HG02623 (cell line): Measurements from ENCODE around the gene MATN1.
"Not testable (repeated sequence)": the region's sequence is repeated elsewhere in the genome, so short reads cannot be mapped to it uniquely, and the experiment has no call there.

Experiments
- ATAC-seq: cut with Tn5 transposase; IDR thresholded peaks from one replicate; pipeline ENCODE4 v1.9.1; 2021; ENCODE audit warnings: moderate library complexity; ENCODE audit not compliant: unreplicated experiment

The MATN1 gene, protein sequence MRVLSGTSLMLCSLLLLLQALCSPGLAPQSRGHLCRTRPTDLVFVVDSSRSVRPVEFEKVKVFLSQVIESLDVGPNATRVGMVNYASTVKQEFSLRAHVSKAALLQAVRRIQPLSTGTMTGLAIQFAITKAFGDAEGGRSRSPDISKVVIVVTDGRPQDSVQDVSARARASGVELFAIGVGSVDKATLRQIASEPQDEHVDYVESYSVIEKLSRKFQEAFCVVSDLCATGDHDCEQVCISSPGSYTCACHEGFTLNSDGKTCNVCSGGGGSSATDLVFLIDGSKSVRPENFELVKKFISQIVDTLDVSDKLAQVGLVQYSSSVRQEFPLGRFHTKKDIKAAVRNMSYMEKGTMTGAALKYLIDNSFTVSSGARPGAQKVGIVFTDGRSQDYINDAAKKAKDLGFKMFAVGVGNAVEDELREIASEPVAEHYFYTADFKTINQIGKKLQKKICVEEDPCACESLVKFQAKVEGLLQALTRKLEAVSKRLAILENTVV

DNA sequence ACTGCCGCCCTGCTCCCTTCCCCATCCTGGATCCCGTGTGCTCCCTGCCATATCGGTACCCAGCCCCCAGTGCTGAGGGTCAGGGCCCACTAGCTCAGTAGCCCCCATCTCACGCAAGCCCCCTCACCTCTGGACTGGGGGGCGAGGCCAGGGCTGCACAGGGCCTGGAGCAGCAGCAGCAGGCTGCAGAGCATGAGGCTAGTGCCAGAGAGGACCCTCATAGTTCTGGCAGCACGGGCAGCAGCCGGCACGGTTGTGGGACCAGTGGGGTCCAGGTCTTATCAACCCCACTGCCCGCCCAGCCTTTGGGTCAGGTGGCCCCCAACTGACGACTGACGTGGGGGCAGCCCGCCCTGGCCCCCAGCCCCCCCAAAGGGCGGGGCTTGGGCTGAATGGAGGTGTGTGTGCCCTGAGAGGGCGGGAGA, at the start of gene MATN1:
MATN1 (minus strand) TSS at position 255 of the 425 bp plus-strand sequence; CDS start at position 221, 34 bp downstream.
- no peak for ATAC-seq

DNA sequence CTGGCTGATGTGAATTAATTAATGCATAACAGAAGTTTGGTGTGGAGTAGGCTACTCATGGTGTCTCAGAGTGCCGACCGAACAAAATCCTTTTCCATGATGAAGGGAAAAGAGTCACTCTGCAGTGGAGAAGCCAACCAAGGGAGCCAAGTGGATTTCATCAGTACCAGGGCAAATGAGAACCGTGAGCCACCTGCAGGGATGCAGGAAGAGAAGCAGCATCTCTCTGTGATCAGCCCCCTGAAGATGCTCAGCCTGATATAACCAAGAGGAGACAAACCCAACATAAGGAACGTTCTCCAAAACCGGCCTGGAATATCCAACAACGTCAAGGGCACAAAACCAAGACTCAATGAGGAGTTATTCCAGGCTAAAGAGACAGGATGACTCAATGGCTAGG, 47.6 kb upstream of the MATN1 start:
- no peak for ATAC-seq

DNA sequence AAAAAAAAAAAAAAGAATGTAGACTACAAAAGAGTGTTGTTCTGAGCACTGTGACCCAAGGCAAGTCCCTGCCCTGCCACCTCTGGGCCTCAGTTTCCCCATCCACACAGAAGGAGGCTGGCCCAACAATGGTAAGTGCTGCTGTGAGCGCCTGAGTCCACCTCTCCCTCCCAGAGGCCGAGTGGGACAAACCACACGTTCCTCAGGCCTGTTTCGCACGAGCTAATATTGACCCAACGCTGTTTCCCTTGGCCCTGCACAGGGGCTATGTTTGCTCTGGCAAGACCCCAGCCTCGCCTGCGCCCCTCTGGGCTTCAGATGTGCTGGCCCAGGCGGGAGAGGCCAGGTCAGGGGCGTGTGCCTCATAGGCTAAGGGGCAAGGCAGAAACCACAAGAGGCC, 46.8 kb upstream of the MATN1 start:
- no peak for ATAC-seq

GRCh38 chr1:30768830-30769718, 45.7 kb upstream of the MATN1 start:
- ATAC-seq = no peak

GRCh38 chr1:30768159-30768829, 44.9 kb upstream of the MATN1 start:
- ATAC-seq = no peak

DNA sequence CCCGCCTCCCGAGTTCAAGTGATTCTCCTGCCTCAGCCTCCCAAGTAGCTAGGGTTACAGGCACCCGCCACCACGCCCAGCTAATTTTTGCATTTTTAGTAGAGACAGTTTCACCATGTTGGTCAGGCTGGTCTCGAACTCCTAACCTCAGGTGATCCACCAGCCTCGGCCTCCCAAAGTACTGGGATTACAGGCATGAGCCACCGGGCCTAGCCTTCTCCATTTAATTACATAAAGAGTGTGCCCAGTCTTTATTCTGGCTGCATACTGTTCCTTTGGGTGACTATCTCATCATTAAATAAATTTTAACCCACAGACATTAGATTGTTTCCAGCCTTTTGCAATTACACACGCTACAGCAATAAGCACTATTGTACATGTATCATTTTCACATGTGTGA, 43.6 kb upstream of the MATN1 start:
- not testable (repeated sequence) for ATAC-seq

- ATAC-seq = no peak
Observed at GRCh38 chr1:30765556-30766434, 42.4 kb upstream of the MATN1 start.

DNA sequence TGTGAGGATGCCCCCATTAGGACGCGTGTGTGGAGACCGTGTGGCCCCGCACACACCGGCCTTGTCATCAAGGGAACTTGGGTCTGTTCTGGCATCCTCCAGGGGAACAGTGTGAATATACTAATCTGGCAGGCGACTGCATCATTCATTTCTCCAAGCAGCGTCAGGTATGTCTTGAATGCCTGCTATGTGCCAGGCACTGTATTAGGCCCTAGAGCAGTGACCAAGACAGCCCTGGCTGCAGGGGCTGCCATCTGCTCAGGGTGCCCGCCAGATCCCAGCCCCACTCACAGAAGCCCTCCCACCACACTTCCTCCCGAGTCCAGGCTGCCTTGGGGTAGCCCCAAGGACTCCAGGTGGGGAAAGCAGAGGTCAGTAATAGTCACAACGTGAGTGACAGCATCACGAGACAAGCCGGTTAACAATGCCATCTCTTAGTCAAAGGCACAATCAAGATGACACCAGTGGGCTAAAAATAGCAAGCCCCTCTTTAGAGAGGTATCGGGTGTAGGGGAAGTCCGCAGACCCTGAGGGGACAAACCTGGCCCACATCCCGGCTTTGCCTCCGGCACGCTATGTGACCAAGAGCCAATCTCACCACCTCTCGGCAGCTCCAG, 41.7 kb upstream of the MATN1 start:
- ATAC-seq = no peak

GRCh38 chr1:30764396-30764795, 41.0 kb upstream of the MATN1 start:
- ATAC-seq = no peak

DNA sequence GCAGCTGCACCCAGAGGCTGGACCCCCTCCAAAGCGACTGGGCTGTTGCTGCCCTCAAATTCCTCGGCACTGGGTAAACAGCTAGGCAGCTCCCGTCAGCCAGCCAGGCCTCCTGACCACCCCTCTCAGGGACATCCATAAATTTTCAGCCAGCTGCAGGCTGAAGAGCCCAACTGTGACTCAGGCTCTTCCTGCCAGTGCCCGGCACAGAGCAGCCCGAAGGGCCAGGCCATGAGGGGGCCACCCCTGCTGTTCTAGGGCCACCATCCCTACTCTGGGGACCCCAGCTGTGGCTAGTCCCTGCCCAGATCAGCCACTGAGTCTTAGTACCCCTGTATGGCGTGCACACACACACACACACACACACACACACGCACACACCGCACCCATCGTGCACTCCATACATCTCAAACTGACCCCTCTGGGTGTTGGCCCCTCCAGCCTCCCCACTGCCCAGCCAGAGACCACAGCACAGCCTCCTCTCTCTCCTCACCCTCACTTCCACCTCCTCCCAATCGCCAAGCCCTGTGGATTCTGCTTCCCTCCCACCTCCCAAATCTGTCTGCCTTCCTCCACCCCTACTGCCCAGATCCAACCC, 40.4 kb upstream of the MATN1 start:
- ATAC-seq = no peak

DNA sequence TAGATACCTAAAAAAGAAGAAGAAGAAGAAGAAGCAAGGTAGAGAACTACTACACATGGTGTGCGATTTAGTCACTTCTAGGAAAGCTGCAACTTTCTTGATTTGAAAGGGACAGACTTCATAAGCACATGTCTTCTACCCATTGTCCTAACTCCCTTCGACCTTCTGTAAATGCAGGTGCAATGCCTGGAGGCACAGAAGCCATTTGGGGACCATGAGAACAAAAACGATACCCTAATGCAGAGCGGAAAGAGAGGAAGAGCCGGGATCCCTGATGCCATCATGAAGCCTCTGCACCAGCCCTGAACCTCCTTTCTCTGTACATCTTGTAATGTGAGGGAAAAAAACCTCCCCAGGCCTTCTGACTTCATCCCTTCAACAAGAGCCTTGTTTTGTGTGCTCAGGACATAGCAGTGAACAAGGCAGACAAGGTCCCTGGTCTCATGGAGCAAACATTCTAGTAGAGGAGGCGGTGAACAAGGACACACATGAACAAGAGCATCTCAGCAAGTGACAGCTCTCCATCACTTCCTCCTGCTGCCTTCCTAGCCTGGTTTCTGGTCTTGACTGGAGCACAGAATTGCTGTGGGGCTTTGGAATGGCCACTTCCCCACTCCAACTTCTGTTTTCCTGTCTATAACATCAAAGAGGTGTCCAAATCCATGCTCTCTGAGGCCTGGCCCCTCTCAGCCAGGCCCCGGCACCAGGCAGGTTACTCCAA, 39.7 kb upstream of the MATN1 start:
- ATAC-seq = no peak

GRCh38 chr1:30762152-30762929, 39.0 kb upstream of the MATN1 start:
- no peak for ATAC-seq

DNA sequence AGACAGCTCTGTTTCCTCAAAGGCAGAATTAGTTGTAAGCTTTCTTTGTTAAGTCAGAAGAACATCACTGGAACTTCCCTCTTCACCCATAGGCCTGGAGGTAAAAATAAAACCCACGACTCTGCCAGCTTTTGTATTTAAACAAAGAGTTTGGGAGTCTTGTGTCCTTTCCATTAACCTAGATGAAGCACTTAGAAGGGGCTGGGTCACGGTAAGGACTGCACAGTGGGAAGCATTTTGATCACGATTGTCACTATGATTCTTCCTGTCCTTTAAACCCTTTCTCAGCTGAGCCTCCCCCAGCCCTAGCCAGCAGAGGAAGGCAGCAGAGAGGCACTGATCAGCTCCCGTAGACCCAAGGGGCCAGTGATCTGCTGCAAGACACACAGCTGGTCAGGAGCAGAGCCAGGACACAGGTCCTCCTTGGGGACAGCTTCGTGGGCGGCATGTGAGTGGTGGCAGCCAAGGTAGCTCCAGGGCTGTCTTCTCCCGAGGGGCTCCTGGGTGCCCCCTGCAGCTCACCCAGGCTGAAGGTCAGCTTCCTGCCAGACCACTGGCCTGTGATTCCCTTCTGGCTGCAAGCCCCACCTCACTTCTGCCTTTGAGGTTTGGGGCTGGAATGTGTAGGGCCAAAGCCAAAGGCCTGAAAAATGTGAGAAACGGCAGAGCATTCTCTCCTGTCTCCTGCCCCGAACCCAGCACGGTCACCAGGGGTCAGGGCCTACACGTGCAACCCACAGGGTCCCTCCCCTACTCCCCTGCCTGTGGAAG, 38.2 kb upstream of the MATN1 start:
- no peak for ATAC-seq

DNA sequence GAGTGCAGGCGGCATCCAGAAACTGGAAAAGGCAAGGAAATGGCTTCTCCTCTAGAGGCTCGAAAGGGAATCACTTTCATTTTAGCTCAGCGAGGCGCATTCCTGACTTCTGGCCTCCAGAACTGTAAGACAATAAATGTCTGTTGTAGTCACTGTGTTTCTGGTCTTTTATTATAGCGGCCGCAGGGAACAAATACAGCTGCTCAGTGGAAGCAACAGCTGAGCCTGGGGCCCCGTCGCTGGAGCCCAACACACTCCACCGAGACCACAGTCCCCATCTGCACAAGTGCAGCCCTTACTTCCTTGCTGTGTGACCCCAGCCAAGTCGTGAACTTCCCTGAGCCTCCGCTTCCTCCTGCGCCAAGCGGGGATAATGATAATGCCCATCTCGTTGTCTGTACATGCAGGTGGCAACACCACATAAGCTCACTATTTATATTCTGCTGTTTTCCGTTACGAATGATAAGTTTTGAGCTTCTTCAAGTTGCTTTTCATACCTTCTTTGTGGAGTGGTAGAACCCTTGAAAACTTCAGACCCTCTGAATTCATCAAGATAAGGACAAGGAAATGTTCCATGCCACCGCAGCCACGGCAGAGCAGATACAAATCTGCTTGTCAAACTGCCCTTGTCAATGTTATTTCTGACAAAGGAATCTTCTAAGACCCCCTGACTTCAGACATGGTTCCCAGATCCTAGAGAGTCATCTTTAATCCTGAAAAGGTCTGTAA, 37.4 kb upstream of the MATN1 start:
- ATAC-seq = no peak

- no peak for ATAC-seq
Observed at GRCh38 chr1:30759718-30760281, 36.4 kb upstream of the MATN1 start.

DNA sequence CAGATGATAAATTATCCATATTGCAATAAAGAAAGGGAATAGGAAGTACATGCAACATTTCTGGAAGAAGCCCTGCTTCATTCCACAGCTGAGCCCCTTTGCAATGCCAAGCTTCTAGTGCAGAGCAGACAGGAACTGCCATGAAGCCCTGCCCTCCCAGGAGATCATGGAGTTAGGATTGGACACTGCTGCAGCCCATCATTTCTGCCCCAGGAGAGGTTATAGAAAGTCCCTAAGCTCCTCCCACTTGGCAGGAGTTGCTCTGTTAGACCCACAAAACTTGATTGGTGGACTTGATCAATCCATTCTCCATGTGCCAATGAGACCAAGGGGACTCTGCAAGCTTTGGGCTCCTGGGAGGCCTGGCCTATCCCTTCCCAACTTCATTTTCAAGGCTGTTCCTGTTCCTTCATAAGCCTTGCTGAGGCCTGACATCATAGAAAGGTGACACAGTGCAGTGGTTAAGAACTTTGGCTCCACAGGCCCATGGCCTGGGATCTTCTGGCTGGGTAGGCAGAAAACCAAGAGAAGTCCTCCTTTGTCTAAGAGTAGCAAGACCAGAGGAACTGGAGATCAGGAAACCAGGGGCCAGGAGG, 35.5 kb upstream of the MATN1 start:
- ATAC-seq = no peak
